HG03558 (cell line): ENCODE results near the gene RBMS1.
"Not testable (repeated sequence)": the region's sequence is repeated elsewhere in the genome, so short reads cannot be mapped to it uniquely, and the experiment has no call there.

Experiments used
- ATAC-seq: cut with Tn5 transposase; IDR thresholded peaks from one replicate; pipeline ENCODE4 v1.9.1; 2021; ENCODE audit warnings: moderate number of reproducible peaks; ENCODE audit not compliant: unreplicated experiment; ENCODE audit errors: extremely low read depth

RBMS1 gene

GRCh38 chr2:160442603-160443002 lies 51.0 kb downstream of the RBMS1 start:
- ATAC-seq, result no peak

- ATAC-seq, result no peak
Observed at GRCh38 chr2:160440888-160441287, 52.7 kb downstream of the RBMS1 start.

- ATAC-seq, result not testable (repeated sequence)
Observed at GRCh38 chr2:160439038-160439437, 54.6 kb downstream of the RBMS1 start.

- ATAC-seq, result no peak
Observed at GRCh38 chr2:160437273-160437672, 56.3 kb downstream of the RBMS1 start.

GRCh38 chr2:160434254-160434948 lies 59.2 kb downstream of the RBMS1 start:
- ATAC-seq, result no peak

GRCh38 chr2:160433466-160434140 lies 60.0 kb downstream of the RBMS1 start:
- ATAC-seq, result no peak

- no peak for ATAC-seq
Observed at GRCh38 chr2:160432633-160433032, 61.0 kb downstream of the RBMS1 start.

- ATAC-seq, result no peak
Observed at GRCh38 chr2:160431441-160431840, 62.2 kb downstream of the RBMS1 start.

GRCh38 chr2:160430001-160430344 lies 63.6 kb downstream of the RBMS1 start:
- no peak for ATAC-seq

GRCh38 chr2:160429248-160430000 lies 64.2 kb downstream of the RBMS1 start:
- ATAC-seq, result no peak

- ATAC-seq, result no peak
Observed at GRCh38 chr2:160428405-160428763, 65.2 kb downstream of the RBMS1 start.

GRCh38 chr2:160427629-160428404 lies 65.8 kb downstream of the RBMS1 start:
- ATAC-seq, result peak; percentile 50

- no peak for ATAC-seq
Observed at GRCh38 chr2:160426604-160427003, 67.0 kb downstream of the RBMS1 start.

- ATAC-seq, result no peak
Observed at GRCh38 chr2:160425434-160426151, 68.0 kb downstream of the RBMS1 start.

GRCh38 chr2:160423126-160423525 lies 70.5 kb downstream of the RBMS1 start:
- ATAC-seq, result no peak

GRCh38 chr2:160421646-160422501 lies 71.7 kb downstream of the RBMS1 start:
- ATAC-seq, result not testable (repeated sequence)

- ATAC-seq, result no peak
Observed at GRCh38 chr2:160420711-160421110, 72.9 kb downstream of the RBMS1 start.

- ATAC-seq, result no peak
Observed at GRCh38 chr2:160419776-160420505, 73.7 kb downstream of the RBMS1 start.
